ENCODE measurements around the gene CENPP.

DNA sequence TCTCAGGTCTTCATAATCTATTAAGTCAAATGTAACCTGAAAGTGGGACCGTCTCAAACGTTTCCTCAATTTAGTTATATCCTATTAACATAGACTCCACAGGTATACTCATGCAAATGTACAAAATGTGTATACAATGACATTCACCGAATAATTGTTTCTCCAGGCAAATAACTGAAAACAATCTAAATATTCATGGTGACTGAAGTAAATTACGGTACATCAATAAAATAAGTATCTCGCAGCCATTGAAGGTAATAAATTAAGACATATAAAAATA is 32.7 kb upstream of the CENPP start:
- TF ChIP-seq POLR2A (IDR thresholded peaks at IDR 0.05; ENCODE audit: low read length) (no peak), GATA1 (IDR thresholded peaks at IDR 0.05; ENCODE audit: low read depth, low read length) (no peak)

All from erythroblast (primary cell).